GM21619 (cell line): ENCODE data around the gene SPNS2.

ENCODE experiments used
- ATAC-seq: cut with Tn5 transposase; IDR thresholded peaks from one replicate; pipeline ENCODE4 v1.9.1; 2021; ENCODE audit not compliant: unreplicated experiment

Gene SPNS2

GRCh38 chr17:4536742-4537411 lies 38.2 kb downstream of the SPNS2 start:
- no peak for ATAC-seq

GRCh38 chr17:4537451-4538235 lies 39.0 kb downstream of the SPNS2 start:
- no peak for ATAC-seq

- ATAC-seq = no peak
Measured at GRCh38 chr17:4538236-4539002, 39.7 kb downstream of the SPNS2 start.

- no peak for ATAC-seq
Measured at GRCh38 chr17:4539025-4539424, 40.3 kb downstream of the SPNS2 start.

- no peak for ATAC-seq
Measured at GRCh38 chr17:4539576-4540223, 41.0 kb downstream of the SPNS2 start.

- ATAC-seq = no peak
Measured at GRCh38 chr17:4540224-4540651, 41.6 kb downstream of the SPNS2 start.

- ATAC-seq = no peak
Measured at GRCh38 chr17:4540687-4541327, 42.1 kb downstream of the SPNS2 start.

GRCh38 chr17:4541328-4542002 lies 42.8 kb downstream of the SPNS2 start:
- ATAC-seq = no peak

GRCh38 chr17:4542003-4542725 lies 43.5 kb downstream of the SPNS2 start:
- no peak for ATAC-seq

- ATAC-seq = no peak
Measured at GRCh38 chr17:4542726-4543191, 44.1 kb downstream of the SPNS2 start.

- ATAC-seq = no peak
Measured at GRCh38 chr17:4543557-4544026, 44.9 kb downstream of the SPNS2 start.

GRCh38 chr17:4544135-4544950 lies 45.7 kb downstream of the SPNS2 start:
- no peak for ATAC-seq

- ATAC-seq = no peak
Measured at GRCh38 chr17:4544951-4545216, 46.2 kb downstream of the SPNS2 start.

GRCh38 chr17:4545217-4545951 lies 46.7 kb downstream of the SPNS2 start:
- ATAC-seq = no peak

- no peak for ATAC-seq
Measured at GRCh38 chr17:4547118-4547906, 48.6 kb downstream of the SPNS2 start.

- ATAC-seq = no peak
Measured at GRCh38 chr17:4548061-4548461, 49.4 kb downstream of the SPNS2 start.
